ENCODE results near the gene HDDC3.

The HDDC3 gene

GRCh38 chr15:90953947-90954711, 21.8 kb upstream of the HDDC3 start:
- Histone ChIP-seq H3K27me3 (ENCODE audit: insufficient read depth, poor library complexity, severe bottlenecking) (no peaks in the 10 kb centered on the region), H3K27ac (replicated peaks) (peak overlapping the region; percentile 99), H3K4me3 (replicated peaks; ENCODE audit: insufficient read depth, low read length) (no peak overlapping the region)
- no peak for TF ChIP-seq GABPA (IDR thresholded peaks at IDR 0.05; ENCODE audit: low read depth)
- no peak for TF ChIP-seq CTCF (IDR thresholded peaks at IDR 0.05; ENCODE audit: insufficient read depth, low read length)
- no peak for TF ChIP-seq POLR2AphosphoS5 (IDR thresholded peaks at IDR 0.05; ENCODE audit: low read depth)
- TF ChIP-seq REST (IDR thresholded peaks at IDR 0.05; ENCODE audit: insufficient replicate concordance, low read depth): no peak
- TF ChIP-seq SPI1 (IDR thresholded peaks at IDR 0.05; ENCODE audit: borderline replicate concordance, low read depth): no peak
- DNase-seq (ENCODE audit: low read depth in 1 of 2, low spot score in 1 of 2): no peak

- TF ChIP-seq REST (IDR thresholded peaks at IDR 0.05; ENCODE audit: insufficient replicate concordance, low read depth) (no peak), CTCF (IDR thresholded peaks at IDR 0.05; ENCODE audit: insufficient read depth, low read length) (no peak), GABPA (IDR thresholded peaks at IDR 0.05; ENCODE audit: low read depth) (no peak), POLR2AphosphoS5 (IDR thresholded peaks at IDR 0.05; ENCODE audit: low read depth) (no peak)
- Histone ChIP-seq H3K4me3 (replicated peaks; ENCODE audit: insufficient read depth, low read length) (no peak overlapping the region), H3K27ac (replicated peaks) (no peak overlapping the region), H3K27me3 (ENCODE audit: insufficient read depth, poor library complexity, severe bottlenecking) (no peaks in the 10 kb centered on the region)
- DNase-seq (ENCODE audit: low read depth in 1 of 2, low spot score in 1 of 2): no peak
Observed at GRCh38 chr15:90952901-90953677, 20.7 kb upstream of the HDDC3 start.

- H3K27ac ChIP-seq (replicated peaks): no peak overlapping the region
- no peak overlapping the region for H3K4me3 ChIP-seq (replicated peaks; ENCODE audit: insufficient read depth, low read length)
- no peaks in the 10 kb centered on the region for H3K27me3 ChIP-seq (ENCODE audit: insufficient read depth, poor library complexity, severe bottlenecking)
- TF ChIP-seq SPI1 (IDR thresholded peaks at IDR 0.05; ENCODE audit: borderline replicate concordance, low read depth) (no peak), CTCF (IDR thresholded peaks at IDR 0.05; ENCODE audit: insufficient read depth, low read length) (no peak), REST (IDR thresholded peaks at IDR 0.05; ENCODE audit: insufficient replicate concordance, low read depth) (no peak), POLR2AphosphoS5 (IDR thresholded peaks at IDR 0.05; ENCODE audit: low read depth) (no peak), GABPA (IDR thresholded peaks at IDR 0.05; ENCODE audit: low read depth) (no peak)
- no peak for DNase-seq (ENCODE audit: low read depth in 1 of 2, low spot score in 1 of 2)
Observed at GRCh38 chr15:90950676-90951075, 18.3 kb upstream of the HDDC3 start.

Data from HL-60 (cell line).